GM12801 (cell line): ENCODE results near the gene ACTR2.

Source experiments
- TF ChIP-seq, protein P1 (sequence below): IDR thresholded peaks from one replicate; pipeline ENCODE4 v1.5.1; 2011; ENCODE audit warnings: control low read depth; ENCODE audit not compliant: insufficient read length; ENCODE audit errors: extremely low read depth

ACTR2 gene

DNA sequence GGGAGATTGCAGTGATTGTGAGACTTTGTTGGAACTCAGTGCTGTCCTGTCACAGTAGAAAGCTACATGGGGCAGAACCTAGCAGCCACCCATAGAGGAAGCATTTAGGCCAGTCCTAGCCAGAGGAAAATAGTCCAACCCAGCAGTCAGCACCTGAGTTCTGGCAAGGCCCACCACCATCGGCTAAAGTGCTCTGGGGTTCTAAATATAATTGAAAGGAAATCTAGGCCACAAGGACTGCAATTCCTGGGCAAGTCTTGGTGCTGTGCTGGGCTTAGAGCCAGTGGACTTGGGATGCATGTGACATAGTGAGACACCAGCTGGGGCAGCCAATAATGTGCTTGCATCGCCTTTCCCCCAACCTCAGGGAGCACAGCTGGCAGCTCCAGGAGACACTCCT, 28.9 kb upstream of the ACTR2 start:
- TF ChIP-seq, protein P1, sequence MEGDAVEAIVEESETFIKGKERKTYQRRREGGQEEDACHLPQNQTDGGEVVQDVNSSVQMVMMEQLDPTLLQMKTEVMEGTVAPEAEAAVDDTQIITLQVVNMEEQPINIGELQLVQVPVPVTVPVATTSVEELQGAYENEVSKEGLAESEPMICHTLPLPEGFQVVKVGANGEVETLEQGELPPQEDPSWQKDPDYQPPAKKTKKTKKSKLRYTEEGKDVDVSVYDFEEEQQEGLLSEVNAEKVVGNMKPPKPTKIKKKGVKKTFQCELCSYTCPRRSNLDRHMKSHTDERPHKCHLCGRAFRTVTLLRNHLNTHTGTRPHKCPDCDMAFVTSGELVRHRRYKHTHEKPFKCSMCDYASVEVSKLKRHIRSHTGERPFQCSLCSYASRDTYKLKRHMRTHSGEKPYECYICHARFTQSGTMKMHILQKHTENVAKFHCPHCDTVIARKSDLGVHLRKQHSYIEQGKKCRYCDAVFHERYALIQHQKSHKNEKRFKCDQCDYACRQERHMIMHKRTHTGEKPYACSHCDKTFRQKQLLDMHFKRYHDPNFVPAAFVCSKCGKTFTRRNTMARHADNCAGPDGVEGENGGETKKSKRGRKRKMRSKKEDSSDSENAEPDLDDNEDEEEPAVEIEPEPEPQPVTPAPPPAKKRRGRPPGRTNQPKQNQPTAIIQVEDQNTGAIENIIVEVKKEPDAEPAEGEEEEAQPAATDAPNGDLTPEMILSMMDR = no peak

DNA sequence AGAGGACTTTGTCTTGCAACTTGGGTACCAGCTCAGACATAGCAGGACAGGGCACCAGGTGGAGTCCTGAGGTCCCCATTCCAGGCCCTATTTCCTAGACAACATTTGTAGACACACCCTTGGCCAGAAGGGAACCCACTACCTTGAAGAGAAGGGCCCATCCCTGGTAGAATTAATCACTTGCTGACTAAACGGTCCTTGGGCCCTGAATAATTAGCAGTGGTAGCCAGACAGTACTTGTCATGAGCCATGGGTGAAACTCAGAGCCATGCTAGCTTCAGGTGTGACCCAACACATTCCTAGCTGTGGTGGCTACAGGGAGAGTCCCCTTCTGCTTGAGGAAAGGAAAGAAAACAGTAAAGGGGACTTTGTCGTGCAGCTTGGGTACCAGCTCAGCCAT, 28.5 kb upstream of the ACTR2 start:
- TF ChIP-seq, protein P1 = no peak

DNA sequence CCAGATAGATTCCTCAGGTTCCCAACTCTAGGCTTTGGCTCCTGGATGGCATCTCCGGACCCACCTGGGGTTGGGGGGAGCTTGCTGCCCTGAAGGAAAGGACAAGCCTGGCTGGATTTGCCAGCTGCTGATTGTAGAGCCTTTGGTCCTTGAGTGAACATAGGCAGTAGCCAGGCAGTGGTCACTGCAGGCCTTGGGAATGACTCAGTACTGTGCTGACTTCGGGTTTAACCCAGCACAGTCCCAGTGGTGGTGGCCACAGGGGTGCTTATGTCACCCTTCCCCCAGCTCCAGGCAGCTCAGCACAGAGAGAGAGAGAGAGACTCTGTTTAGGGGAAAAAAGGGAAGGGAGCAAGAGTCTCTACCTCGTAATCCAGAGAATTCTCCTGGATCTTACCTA, 27.7 kb upstream of the ACTR2 start:
- TF ChIP-seq, protein P1 = no peak

DNA sequence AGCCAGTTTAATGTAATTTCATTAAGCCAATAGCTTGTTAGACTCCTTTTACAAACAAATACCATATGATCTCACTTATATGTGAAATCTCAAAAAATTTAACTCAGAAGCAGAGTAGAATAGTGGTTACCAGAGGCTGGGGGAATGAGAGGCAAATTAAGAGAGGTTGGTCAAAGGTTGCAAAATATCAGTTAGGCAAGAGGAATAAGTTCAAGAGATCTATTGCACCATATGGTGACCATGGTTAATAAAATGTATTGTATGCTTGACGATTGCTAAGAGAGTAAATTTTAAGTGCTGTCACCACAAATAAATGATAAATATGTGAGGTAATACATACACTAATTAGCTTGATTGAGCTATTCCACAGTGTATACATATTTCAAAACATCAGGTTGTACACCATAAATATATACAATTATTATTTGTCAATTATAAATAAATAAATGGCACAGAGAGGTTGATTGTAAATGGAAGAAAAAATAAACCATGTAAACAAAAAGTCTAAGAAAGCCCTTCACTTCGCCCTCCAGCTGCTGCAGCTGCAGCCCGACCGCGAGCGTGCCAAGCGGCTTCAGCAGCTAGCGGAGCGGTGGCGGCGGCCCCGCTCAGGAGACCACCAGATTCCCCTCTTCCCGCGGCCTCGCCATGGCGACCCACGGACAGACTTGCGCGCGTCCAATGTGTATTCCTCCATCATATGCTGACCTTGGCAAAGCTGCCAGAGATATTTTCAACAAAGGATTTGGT, 23.0 kb upstream of the ACTR2 start:
- TF ChIP-seq, protein P1 = no peak

DNA sequence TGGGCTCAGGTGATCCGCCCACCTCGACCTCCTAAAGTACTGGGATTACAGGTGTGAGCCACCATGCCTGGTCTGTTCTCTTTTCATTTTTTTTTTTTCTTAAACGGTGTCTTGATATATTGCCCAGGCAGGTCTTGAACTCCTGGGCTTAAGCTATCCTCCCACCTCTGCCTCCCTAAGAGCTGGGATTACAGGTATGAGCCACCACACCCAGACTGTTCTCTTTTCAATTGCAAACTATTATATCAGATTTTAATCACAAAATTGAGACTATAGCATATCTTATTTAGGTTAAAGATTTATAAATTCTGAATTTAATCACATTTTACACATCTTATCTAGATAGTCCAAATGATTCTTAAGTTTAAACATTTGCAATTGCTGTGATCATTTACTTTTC, 15.5 kb upstream of the ACTR2 start:
- TF ChIP-seq, protein P1 = no peak

DNA sequence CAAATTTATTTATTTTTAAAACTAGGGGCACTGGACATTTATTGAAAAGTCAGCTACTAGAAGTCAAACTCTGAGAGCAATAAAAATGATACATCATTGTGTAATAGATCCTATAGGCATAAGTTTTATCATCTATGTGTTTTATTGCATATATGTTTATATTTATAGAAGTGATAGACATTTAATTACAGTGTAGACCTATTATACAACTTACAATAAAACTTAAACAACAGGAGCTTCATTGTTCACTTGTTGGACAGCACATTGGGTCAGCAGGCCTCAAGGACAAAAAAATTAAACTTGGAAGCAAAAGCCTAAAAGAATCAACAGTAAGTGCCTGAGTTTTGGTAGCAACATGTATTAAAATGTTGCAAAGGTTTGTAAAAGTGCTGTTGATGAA, 15.0 kb upstream of the ACTR2 start:
- TF ChIP-seq, protein P1 = no peak

DNA sequence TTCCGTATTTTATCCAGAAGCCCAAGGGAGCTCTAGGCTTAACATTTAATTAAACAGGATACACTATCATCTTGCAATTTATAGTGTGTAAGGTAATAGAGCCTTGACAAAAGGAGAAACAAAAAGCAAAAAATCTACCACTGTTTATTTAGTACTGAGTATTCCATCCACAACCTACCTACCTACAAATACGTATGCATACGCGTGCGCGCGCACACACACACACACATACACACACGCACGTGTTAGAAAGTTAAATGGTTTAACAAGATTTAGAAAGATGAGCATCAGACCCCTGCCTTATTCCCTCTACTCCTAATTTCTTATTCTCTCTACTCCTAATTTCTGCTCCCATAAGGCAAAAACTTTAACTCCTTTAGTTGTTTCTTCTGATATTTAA, 14.6 kb upstream of the ACTR2 start:
- TF ChIP-seq, protein P1 = no peak

DNA sequence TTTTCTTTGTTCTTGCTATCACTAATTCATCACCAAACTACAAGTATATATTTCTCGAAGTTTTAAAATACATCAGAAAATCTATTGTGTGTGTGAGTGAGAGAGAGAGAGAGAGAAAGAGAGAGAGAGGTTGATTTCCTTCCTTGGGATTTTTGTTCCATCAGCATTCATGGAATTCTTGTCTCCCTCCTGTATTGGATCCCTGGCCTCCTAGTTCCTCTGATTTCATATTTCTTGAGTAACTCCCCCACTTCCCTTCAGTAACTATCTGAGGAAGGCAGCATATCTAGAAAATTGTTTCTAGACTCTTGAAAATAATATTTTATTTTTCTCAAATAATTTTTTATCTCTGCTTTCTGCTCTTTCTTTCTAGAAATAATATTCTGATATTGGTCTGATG, 13.3 kb upstream of the ACTR2 start:
- TF ChIP-seq, protein P1 = no peak
